HepG2 (cell line): Measurements from ENCODE around the gene DRC3. TPM values are rescaled to one million over a fixed set of nuclear protein-coding genes. Genes with fewer than 3 reads are reported as not detected.
A peak's percentile ranks its signal among the peaks of the same experiment; 100 is the strongest.

Experiments used
- BRF2 ChIP-seq: sonication (generic); formaldehyde crosslinking; IDR thresholded peaks from 2 replicates; pipeline ENCODE4 v1.8.1; 2022; ENCODE audit warnings: mild to moderate bottlenecking, missing genetic modification reagents
- GPN1 ChIP-seq: sonication (generic); formaldehyde crosslinking; IDR thresholded peaks from 2 replicates; pipeline ENCODE4 v1.5.1; 2020; ENCODE audit warnings: missing genetic modification reagents, borderline replicate concordance
- NKX3-1 ChIP-seq: sonication (generic); formaldehyde crosslinking; IDR thresholded peaks from 2 replicates; pipeline ENCODE4 v1.5.0; 2020; ENCODE audit warnings: missing genetic modification reagents
- NR1H2 ChIP-seq: sonication (generic); formaldehyde crosslinking; IDR thresholded peaks from 2 replicates; pipeline ENCODE4 v1.8.1; 2022; ENCODE audit warnings: low read depth, missing genetic modification reagents, borderline replicate concordance
- PHF8 ChIP-seq: sonication (generic); formaldehyde crosslinking; IDR thresholded peaks from 2 replicates; pipeline ENCODE4 v1.5.0; 2020; ENCODE audit warnings: missing genetic modification reagents
- PRMT3 ChIP-seq: sonication (generic); formaldehyde crosslinking; IDR thresholded peaks from 2 replicates; pipeline ENCODE4 v1.8.1; 2022; ENCODE audit warnings: low read depth, mild to moderate bottlenecking, moderate library complexity, missing genetic modification reagents, borderline replicate concordance
- RXRA ChIP-seq: sonication (generic); formaldehyde crosslinking; IDR thresholded peaks from 2 replicates; pipeline ENCODE4 v1.5.1; 2020; ENCODE audit warnings: missing genetic modification reagents
- SALL2 ChIP-seq: sonication (generic); formaldehyde crosslinking; IDR thresholded peaks from 2 replicates; pipeline ENCODE4 v1.8.1; 2023; ENCODE audit warnings: mild to moderate bottlenecking, missing genetic modification reagents, inconsistent platforms
- SMAD9 ChIP-seq: sonication (generic); formaldehyde crosslinking; IDR thresholded peaks from 2 replicates; pipeline ENCODE4 v1.5.1; 2020; ENCODE audit warnings: mild to moderate bottlenecking, missing genetic modification reagents
- TBL1XR1 ChIP-seq: fragments of 150-350 bp; IDR thresholded peaks from 2 replicates; pipeline ENCODE4 v1.6.1; 2014; ENCODE audit warnings: borderline replicate concordance, low read length; ENCODE audit not compliant: partially characterized antibody
- TBX3 ChIP-seq: fragments of 450-650 bp; IDR thresholded peaks from 2 replicates; pipeline ENCODE4 v1.6.1; 2017; ENCODE audit warnings: antibody characterized with exemption, mild to moderate bottlenecking, inconsistent platforms, borderline replicate concordance
- TEAD2 ChIP-seq: sonication (generic); formaldehyde crosslinking; IDR thresholded peaks from 2 replicates; pipeline ENCODE4 v1.9.0; 2021; ENCODE audit warnings: missing genetic modification reagents
- TGIF2 ChIP-seq: IDR thresholded peaks from 2 replicates; pipeline ENCODE4 v1.6.1; 2016; ENCODE audit warnings: control low read depth, missing compliant biosample characterization
- ZMYM4 ChIP-seq: sonication (generic); formaldehyde crosslinking; IDR thresholded peaks from 2 replicates; pipeline ENCODE4 v1.8.1; 2023; ENCODE audit warnings: mild to moderate bottlenecking, missing genetic modification reagents
- ZNF256 ChIP-seq: sonication (generic); formaldehyde crosslinking; conservative IDR thresholded peaks from 2 replicates; pipeline ENCODE4 v1.4.0; 2020; ENCODE audit warnings: missing genetic modification reagents
- ZNF281 ChIP-seq: sonication (generic); formaldehyde crosslinking; IDR thresholded peaks from 2 replicates; pipeline ENCODE4 v1.4.0; 2020; ENCODE audit warnings: missing genetic modification reagents, borderline replicate concordance
- ZNF335 ChIP-seq: sonication (generic); formaldehyde crosslinking; IDR thresholded peaks from 2 replicates; pipeline ENCODE4 v1.4.0; 2020; ENCODE audit warnings: missing genetic modification reagents
- ZNF431 ChIP-seq: sonication (generic); formaldehyde crosslinking; IDR thresholded peaks from 2 replicates; pipeline ENCODE4 v1.9.0; 2022; ENCODE audit warnings: missing genetic modification reagents, low read depth, mild to moderate bottlenecking, borderline replicate concordance
- ZNF749 ChIP-seq: sonication (generic); formaldehyde crosslinking; IDR thresholded peaks from 2 replicates; pipeline ENCODE4 v1.8.0; 2022; ENCODE audit warnings: mild to moderate bottlenecking, missing genetic modification reagents, moderate library complexity, borderline replicate concordance
- polyA plus RNA-seq, 8 experiments: library from polyadenylated mRNA; depleted of rRNA in 3 of 8; stranded (reverse) in 7 of 8; unstranded in 1 of 8; fragments of >200 nt; fragmentation: Illumina TruSeq in 4 of 8; extraction: Trizol in 4 of 8; gene quantifications; 2 replicates each; pipeline versions ENCODE4 v1.2.1 to v1.2.3, GENCODE V29; 2011 to 2016; ENCODE audit warnings: low read depth in 4 of 8, missing spikeins in 1 of 8, mixed read lengths in 1 of 8; ENCODE audit not compliant: insufficient read depth in 1 of 8
- total RNA-seq, 5 experiments: library from RNA; depleted of rRNA; stranded (reverse); fragments of >200 nt; fragmentation: Illumina TruSeq; extraction: Trizol; gene quantifications; 2 replicates each; pipeline ENCODE4 v1.2.3, GENCODE V29; 2016; ENCODE audit warnings: low read depth in 1 of 5
- TF ChIP-seq, protein P1 (sequence below): IDR thresholded peaks from 2 replicates; pipeline ENCODE4 v1.6.1; 2016
- TF ChIP-seq, protein P2 (sequence below): sonication (generic); formaldehyde crosslinking; IDR thresholded peaks from 2 replicates; pipeline ENCODE4 v1.8.0; 2022; ENCODE audit warnings: mild to moderate bottlenecking, missing genetic modification reagents; ENCODE audit not compliant: insufficient replicate concordance

DRC3 gene
- total and polyA plus RNA-seq, 2 of the 13 experiments (the other 11 are each of a cell fraction or from before 2014, with no cell fraction given), result 0.53 to 0.87 TPM

GRCh38 chr17:17972126-17972951 is at the start of gene DRC3, which contains the start of gene TOM1L2 (continued):
- TF ChIP-seq ZNF281 (CRISPR knock-in tag) (no peak), ZNF256 (no peak), TBL1XR1 (peak; percentile 91), RXRA (peak; percentile 85; the same call in 1 of the 2 replicates), TBX3 (peak; percentile 89; the same call in 1 of the 2 replicates), SMAD9 (no peak), TGIF2 (CRISPR knock-in tag) (peak; percentile 67; the same call in 1 of the 2 replicates), NKX3-1 (CRISPR knock-in tag) (no peak), PRMT3 (CRISPR knock-in tag) (no peak), BRF2 (CRISPR knock-in tag) (0 out of 2 replicates have a peak, but pooled peaks have one; percentile 25), ZNF749 (CRISPR knock-in tag) (no peak), SALL2 (CRISPR knock-in tag) (no peak), GPN1 (no peak), PHF8 (CRISPR knock-in tag) (peak; percentile 77), ZMYM4 (CRISPR knock-in tag) (peak; percentile 50; the same call in 1 of the 2 replicates), ZNF335 (no peak), NR1H2 (CRISPR knock-in tag) (no peak), TEAD2 (CRISPR knock-in tag) (no peak), ZNF431 (CRISPR knock-in tag) (no peak)
- TF ChIP-seq, protein P1, sequence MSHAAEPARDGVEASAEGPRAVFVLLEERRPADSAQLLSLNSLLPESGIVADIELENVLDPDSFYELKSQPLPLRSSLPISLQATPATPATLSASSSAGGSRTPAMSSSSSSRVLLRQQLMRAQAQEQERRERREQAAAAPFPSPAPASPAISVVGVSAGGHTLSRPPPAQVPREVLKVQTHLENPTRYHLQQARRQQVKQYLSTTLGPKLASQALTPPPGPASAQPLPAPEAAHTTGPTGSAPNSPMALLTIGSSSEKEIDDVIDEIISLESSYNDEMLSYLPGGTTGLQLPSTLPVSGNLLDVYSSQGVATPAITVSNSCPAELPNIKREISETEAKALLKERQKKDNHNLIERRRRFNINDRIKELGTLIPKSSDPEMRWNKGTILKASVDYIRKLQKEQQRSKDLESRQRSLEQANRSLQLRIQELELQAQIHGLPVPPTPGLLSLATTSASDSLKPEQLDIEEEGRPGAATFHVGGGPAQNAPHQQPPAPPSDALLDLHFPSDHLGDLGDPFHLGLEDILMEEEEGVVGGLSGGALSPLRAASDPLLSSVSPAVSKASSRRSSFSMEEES (CRISPR knock-in tag), result peak; percentile 89
- TF ChIP-seq, protein P2, sequence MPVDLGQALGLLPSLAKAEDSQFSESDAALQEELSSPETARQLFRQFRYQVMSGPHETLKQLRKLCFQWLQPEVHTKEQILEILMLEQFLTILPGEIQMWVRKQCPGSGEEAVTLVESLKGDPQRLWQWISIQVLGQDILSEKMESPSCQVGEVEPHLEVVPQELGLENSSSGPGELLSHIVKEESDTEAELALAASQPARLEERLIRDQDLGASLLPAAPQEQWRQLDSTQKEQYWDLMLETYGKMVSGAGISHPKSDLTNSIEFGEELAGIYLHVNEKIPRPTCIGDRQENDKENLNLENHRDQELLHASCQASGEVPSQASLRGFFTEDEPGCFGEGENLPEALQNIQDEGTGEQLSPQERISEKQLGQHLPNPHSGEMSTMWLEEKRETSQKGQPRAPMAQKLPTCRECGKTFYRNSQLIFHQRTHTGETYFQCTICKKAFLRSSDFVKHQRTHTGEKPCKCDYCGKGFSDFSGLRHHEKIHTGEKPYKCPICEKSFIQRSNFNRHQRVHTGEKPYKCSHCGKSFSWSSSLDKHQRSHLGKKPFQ (CRISPR knock-in tag), result no peak
